Measurements from ENCODE around the gene FBXO9. TPM values are rescaled to one million over a fixed set of nuclear protein-coding genes. Genes with fewer than 3 reads are reported as not detected.

Gene FBXO9
- total and polyA plus RNA-seq, 2 of the 8 experiments (the other 6 are each of a cell fraction or from before 2014, with no cell fraction given) = 41.3 to 50.9 TPM

DNA sequence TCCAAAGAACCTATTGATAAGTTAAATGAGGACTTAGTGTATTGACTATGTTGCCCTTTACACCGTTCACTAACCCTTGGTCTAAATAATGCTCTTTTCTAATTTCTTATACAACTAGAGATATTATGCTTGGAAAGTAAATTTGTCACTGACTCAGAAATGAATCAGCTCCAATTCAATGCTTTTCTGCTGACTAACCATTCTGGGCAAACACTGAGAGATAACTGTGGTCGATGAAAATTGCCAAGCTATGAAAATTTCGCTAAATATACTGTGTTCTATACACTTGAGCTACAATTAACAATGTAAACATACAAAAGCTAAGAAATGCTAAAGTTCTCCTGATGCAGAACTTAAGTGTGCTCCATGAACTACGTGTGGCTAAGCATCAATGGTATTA is 23.1 kb upstream of the FBXO9 start:
- no peak overlapping the region for H3K14ac ChIP-seq (ENCODE audit: insufficient read length)
- H2BK20ac ChIP-seq (ENCODE audit: low read length) = no peak overlapping the region
- ChIA-PET POLR2A (ENCODE audit: partially characterized antibody) (no interaction called here), CTCF (ENCODE audit: partially characterized antibody) (interaction anchor here (0.6 to 1.7 kb wide), 4 partner anchors 13 to 47 kb away, joined by 3 to 7 read pairs (median 4); partner anchors contain the start of gene GSTA4)
- no peak overlapping the region for H2AFZ ChIP-seq (ENCODE audit: low read length)
- H2BK120ac ChIP-seq (replicated peaks; ENCODE audit: low read depth, low read length) = no peak overlapping the region
- no peaks in the 10 kb centered on the region for H3K23me2 ChIP-seq (ENCODE audit: low read depth, low read length)
- no peak overlapping the region for H3K56ac ChIP-seq (replicated peaks; ENCODE audit: insufficient read length, low read depth, low read length)
- H2AK5ac ChIP-seq (ENCODE audit: low read depth, low read length) = no peak overlapping the region
- H3K4me1 ChIP-seq (replicated peaks in 1 of 4; ENCODE audit: control insufficient read depth in 3 of 4, insufficient read depth in 4 of 4, low read length in 3 of 4) = peaks cover 0 to 9% (median 5%) of the 10 kb centered on the region in 4 experiments; a peak in 4 of 7 replicates
- H2BK12ac ChIP-seq (ENCODE audit: low read depth, low read length) = no peak overlapping the region
- no peak overlapping the region for H4K8ac ChIP-seq (ENCODE audit: extremely low read depth, insufficient read depth, low read length)
- no peak overlapping the region for H2BK5ac ChIP-seq (ENCODE audit: low read depth, low read length)
- WGBS, 2 experiments (ENCODE audit: extremely low coverage in 1 of 2, insufficient coverage in 1 of 2, insufficient read length in 1 of 2, insufficient replicate concordance in 2 of 2, low coverage in 1 of 2, low lambda C conversion rate in 2 of 2, missing lambda C conversion rate in 1 of 2) = 95% methylated on average over 4 of the region's 4 CpGs; no CpG with 5 or more reads in 1 of the 2 experiments
- H3K18ac ChIP-seq (ENCODE audit: extremely low read depth, low read length) = no peak overlapping the region
- no peak overlapping the region for H3K4me2 ChIP-seq (ENCODE audit: insufficient read depth in 1 of 2, low read depth in 2 of 2, low read length in 2 of 2)
- no peak for FAIRE-seq
- no peaks in the 10 kb centered on the region for H4K20me1 ChIP-seq (replicated peaks in 1 of 2; ENCODE audit: control insufficient read depth in 1 of 2, insufficient read depth in 2 of 2, low read length in 2 of 2)
- H3K27ac ChIP-seq (ENCODE audit: low read depth, low read length) = no peak overlapping the region
- peaks cover 0 to 15% (median 5%) of the 10 kb centered on the region in 4 experiments; a peak in 5 of 8 replicates for H3K36me3 ChIP-seq (ENCODE audit: control insufficient read depth in 2 of 4, insufficient read depth in 4 of 4, low read length in 3 of 4)
- DNase-seq (ENCODE audit: low read depth in 1 of 2, low spot score in 2 of 2) = no peak
- H3K9ac ChIP-seq (replicated peaks in 1 of 4; ENCODE audit: extremely low read depth in 1 of 4, low read depth in 3 of 4, low read length in 3 of 4) = no peak overlapping the region
- no peak overlapping the region for H3K23ac ChIP-seq (ENCODE audit: insufficient read length)
- H3K4ac ChIP-seq (replicated peaks; ENCODE audit: insufficient read length, low read depth, low read length) = no peak overlapping the region
- no peaks in the 10 kb centered on the region for H3K79me1 ChIP-seq (ENCODE audit: low read depth, low read length)
- no peaks in the 10 kb centered on the region for H3K79me2 ChIP-seq (ENCODE audit: control insufficient read depth in 1 of 2, insufficient read depth in 2 of 2, low read length in 2 of 2)
- no peak overlapping the region for H2BK15ac ChIP-seq (ENCODE audit: low read length)
- no peak overlapping the region for H3K4me3 ChIP-seq (ENCODE audit: extremely low read depth in 1 of 4, insufficient read depth in 2 of 4, low read depth in 3 of 4, low read length in 4 of 4)
- no peaks in the 10 kb centered on the region for H3K27me3 ChIP-seq (replicated peaks in 1 of 4; ENCODE audit: control insufficient read depth in 3 of 4, extremely low read depth in 1 of 4, insufficient read depth in 3 of 4, low read length in 3 of 4)
- no peaks in the 10 kb centered on the region for H3K9me3 ChIP-seq (ENCODE audit: insufficient read depth in 2 of 2, low read depth in 1 of 2, low read length in 1 of 2)
- no peak overlapping the region for H4K5ac ChIP-seq (ENCODE audit: insufficient read length, low read depth, low read length)
- H4K91ac ChIP-seq (replicated peaks; ENCODE audit: insufficient read length, low read length) = no peak overlapping the region
- TF ChIP-seq CBX8 (IDR thresholded peaks at IDR 0.05; ENCODE audit: borderline replicate concordance, low read depth, low read length) (no peak), JUN (IDR thresholded peaks at IDR 0.05; ENCODE audit: low read depth, low read length) (no peak), CEBPB (IDR thresholded peaks at IDR 0.05; ENCODE audit: low read depth, low read length) (no peak), SP4 (IDR thresholded peaks at IDR 0.05; ENCODE audit: low read length) (no peak), FOSL1 (IDR thresholded peaks at IDR 0.05; ENCODE audit: insufficient read depth, low read depth, low read length) (no peak), EGR1 (IDR thresholded peaks at IDR 0.05; ENCODE audit: borderline replicate concordance, low read depth, low read length) (no peak), TCF12 (IDR thresholded peaks at IDR 0.05; ENCODE audit: low read depth, low read length) (no peak), POU5F1 (IDR thresholded peaks at IDR 0.05; ENCODE audit: low read depth, low read length) (no peak), YY1 (IDR thresholded peaks at IDR 0.05; ENCODE audit: low read depth, low read length) (no peak), POLR2A (IDR thresholded peaks at IDR 0.05; ENCODE audit: control extremely low read depth in 1 of 2, low read depth in 2 of 2, low read length in 2 of 2) (no peak), SIN3A (conservative IDR thresholded peaks at IDR 0.05 in 1 of 2, IDR thresholded peaks at IDR 0.05 in 1 of 2; ENCODE audit: low read depth in 1 of 2, low read length in 2 of 2) (no peak)
- TF ChIP-seq, protein P1, sequence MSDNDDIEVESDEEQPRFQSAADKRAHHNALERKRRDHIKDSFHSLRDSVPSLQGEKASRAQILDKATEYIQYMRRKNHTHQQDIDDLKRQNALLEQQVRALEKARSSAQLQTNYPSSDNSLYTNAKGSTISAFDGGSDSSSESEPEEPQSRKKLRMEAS (IDR thresholded peaks at IDR 0.05) = no peak
